GM23338 (cell line): ENCODE results near the gene SLC16A9. TPM values are rescaled to one million over a fixed set of nuclear protein-coding genes. Genes with fewer than 3 reads are reported as not detected.

Experiments used
- ATAC-seq: fragments of 200-7000 bp; cut with Tn5 transposase; 3 replicates; pipeline ENCODE4 v1.9.1; 2020
- DNase-seq: peaks from one replicate; pipeline ENCODE4 v3.0.0-alpha.2; 2015; ENCODE audit warnings: low spot score
- H2AFZ ChIP-seq: fragments of 200-600 bp; sonication (generic); 2 replicates; pipeline ENCODE4 v1.8.0; 2016; ENCODE audit warnings: antibody characterized with exemption, mild to moderate bottlenecking, moderate library complexity
- H3F3A ChIP-seq: fragments of 200-600 bp; sonication (generic); replicated peaks from 2 replicates; pipeline ENCODE4 v1.8.0; 2017; ENCODE audit warnings: antibody characterized with exemption, mixed run types, low read depth
- H3K27ac ChIP-seq: fragments of 200-600 bp; sonication (generic); 2 replicates; pipeline ENCODE4 v1.6.1; 2016; ENCODE audit warnings: low read depth
- H3K27me3 ChIP-seq: fragments of 200-600 bp; sonication (generic); 2 replicates; pipeline ENCODE4 v1.8.0; 2016; ENCODE audit warnings: mild to moderate bottlenecking, mixed run types, moderate library complexity; ENCODE audit not compliant: insufficient read depth
- H3K36me3 ChIP-seq: fragments of 200-600 bp; sonication (generic); 2 replicates; pipeline ENCODE4 v1.8.0; 2016; ENCODE audit warnings: mild to moderate bottlenecking; ENCODE audit not compliant: insufficient read depth
- H3K4me1 ChIP-seq: fragments of 200-600 bp; sonication (generic); 2 replicates; pipeline ENCODE4 v1.8.0; 2016; ENCODE audit warnings: mild to moderate bottlenecking, moderate library complexity; ENCODE audit not compliant: insufficient read depth
- H3K4me2 ChIP-seq: fragments of 200-600 bp; sonication (generic); 2 replicates; pipeline ENCODE4 v1.7.1; 2017; ENCODE audit warnings: mixed run types
- H3K4me3 ChIP-seq: fragments of 200-600 bp; sonication (generic); 2 replicates; pipeline ENCODE4 v1.6.1; 2016; ENCODE audit warnings: mixed run types
- H3K79me2 ChIP-seq: fragments of 200-600 bp; sonication (generic); replicated peaks from 2 replicates; pipeline ENCODE4 v1.8.0; 2017; ENCODE audit warnings: mild to moderate bottlenecking; ENCODE audit not compliant: insufficient read depth
- H3K9me2 ChIP-seq: fragments of 200-600 bp; sonication (generic); 2 replicates; pipeline ENCODE4 v1.8.0; 2017; ENCODE audit not compliant: insufficient read depth
- H4K20me1 ChIP-seq: fragments of 200-600 bp; sonication (generic); replicated peaks from 2 replicates; pipeline ENCODE4 v1.8.0; 2017; ENCODE audit warnings: mild to moderate bottlenecking; ENCODE audit not compliant: insufficient read depth
- H3K27ac Mint-ChIP-seq: 2 replicates; pipeline ENCODE4 v1.8.0; 2020; ENCODE audit warnings: inconsistent platforms, mild to moderate bottlenecking, moderate library complexity, mixed read lengths
- H3K27me3 Mint-ChIP-seq: 3 replicates; pipeline ENCODE4 v1.8.0; 2022; ENCODE audit warnings: low read depth, mild to moderate bottlenecking, moderate library complexity, mixed read lengths, inconsistent platforms; ENCODE audit not compliant: insufficient read depth, poor library complexity
- H3K36me3 Mint-ChIP-seq: 3 replicates; pipeline ENCODE4 v1.8.0; 2021; ENCODE audit warnings: low read depth, mild to moderate bottlenecking, inconsistent platforms, moderate library complexity, mixed read lengths
- H3K4me1 Mint-ChIP-seq: 3 replicates; pipeline ENCODE4 v1.8.0; 2020; ENCODE audit warnings: mild to moderate bottlenecking, inconsistent platforms, mixed read lengths
- H3K4me3 Mint-ChIP-seq: 3 replicates; pipeline ENCODE4 v1.8.0; 2021; ENCODE audit warnings: moderate library complexity, mild to moderate bottlenecking, inconsistent platforms, mixed read lengths
- H3K9me3 Mint-ChIP-seq: 3 replicates; pipeline ENCODE4 v1.8.0; 2020; ENCODE audit warnings: moderate library complexity, mild to moderate bottlenecking, inconsistent platforms, mixed read lengths
- CREB1 ChIP-seq: fragments of 250-450 bp; sonication (Bioruptor Pico); IDR thresholded peaks from 2 replicates; pipeline ENCODE4 v1.5.0; 2020; ENCODE audit warnings: low read depth, mild to moderate bottlenecking, moderate library complexity
- CTCF ChIP-seq, 2 experiments: fragments of 200-600 bp in 1 of 2; sonication (generic) in 1 of 2; conservative IDR thresholded peaks; 2 replicates each; pipeline versions ENCODE4 v1.5.1 to v1.6.1; 2016 to 2017; ENCODE audit warnings: antibody characterized with exemption in 2 of 2, low read depth in 2 of 2, mild to moderate bottlenecking in 2 of 2, moderate library complexity in 1 of 2
- ETS1 ChIP-seq: IDR thresholded peaks from 2 replicates; pipeline ENCODE4 v1.6.1; 2016; ENCODE audit warnings: antibody characterized with exemption
- EZH2 ChIP-seq: fragments of 200-600 bp; sonication (generic); IDR thresholded peaks from one replicate; pipeline ENCODE4 v1.8.0; 2017; ENCODE audit warnings: antibody characterized with exemption, mild to moderate bottlenecking, low read depth; ENCODE audit not compliant: unreplicated experiment
- EZH2phosphoT487 ChIP-seq: fragments of 200-600 bp; sonication (generic); IDR thresholded peaks from one replicate; pipeline ENCODE4 v1.8.1; 2018; ENCODE audit warnings: antibody characterized with exemption; ENCODE audit not compliant: unreplicated experiment
- JUNB ChIP-seq: IDR thresholded peaks from one replicate; pipeline ENCODE4 v1.6.1; 2016; ENCODE audit warnings: antibody characterized with exemption; ENCODE audit not compliant: unreplicated experiment
- NANOG ChIP-seq: IDR thresholded peaks from 2 replicates; pipeline ENCODE4 v1.6.1; 2016; ENCODE audit warnings: antibody characterized with exemption, borderline replicate concordance
- POLR2AphosphoS5 ChIP-seq: IDR thresholded peaks from 2 replicates; pipeline ENCODE4 v1.6.1; 2016; ENCODE audit warnings: antibody characterized with exemption, low read depth
- REST ChIP-seq: IDR thresholded peaks from one replicate; pipeline ENCODE4 v1.6.1; 2018; ENCODE audit warnings: antibody characterized with exemption; ENCODE audit not compliant: unreplicated experiment
- STAT1 ChIP-seq: IDR thresholded peaks from one replicate; pipeline ENCODE4 v1.6.1; 2016; ENCODE audit warnings: antibody characterized with exemption; ENCODE audit not compliant: unreplicated experiment
- ZNF114 ChIP-seq: fragments of 250-450 bp; sonication (Bioruptor Pico); IDR thresholded peaks from 2 replicates; pipeline ENCODE4 v1.5.0; 2020; ENCODE audit warnings: mild to moderate bottlenecking, moderate library complexity
- ZNF331 ChIP-seq: fragments of 250-450 bp; sonication (Bioruptor Pico); IDR thresholded peaks from 2 replicates; pipeline ENCODE4 v1.5.0; 2020; ENCODE audit warnings: low read depth, mild to moderate bottlenecking, moderate library complexity
- ZNF462 ChIP-seq: fragments of 250-450 bp; sonication (Bioruptor Pico); IDR thresholded peaks from 2 replicates; pipeline ENCODE4 v1.5.0; 2020; ENCODE audit warnings: mild to moderate bottlenecking, moderate library complexity
- polyA plus RNA-seq: library from polyadenylated mRNA; unstranded; fragments of >200 nt; fragmentation: Nextera tagmentation; extraction: Ambion mirVana; gene quantifications from 2 replicates; pipeline ENCODE4 v1.2.1, GENCODE V29; 2016
- total RNA-seq: library from RNA; depleted of rRNA; stranded (reverse); fragments of >200 nt; shearing (Covaris generic); gene quantifications from 2 replicates; pipeline ENCODE4 v1.2.3, GENCODE V29; 2014

Gene SLC16A9
- total and polyA plus RNA-seq, 2 experiments from 2014 or later, result 6.5 to 11.4 TPM

GRCh38 chr10:59702347-59702746 is 7.3 kb downstream of the SLC16A9 start:
- Histone ChIP-seq H3K27me3 (peaks cover under 1% of the 10 kb centered on the region; the same call in 1 of the 2 replicates), H4K20me1 (no peaks in the 10 kb centered on the region; the same call in 1 of the 2 replicates), H3K79me2 (peaks cover 5% of the 10 kb centered on the region; the same call in 1 of the 2 replicates), H3F3A (no peaks in the 10 kb centered on the region), H3K36me3 (no peaks in the 10 kb centered on the region), H3K27ac (no peak overlapping the region), H3K4me3 (no peak overlapping the region), H2AFZ (no peak overlapping the region), H3K9me2 (no peaks in the 10 kb centered on the region), H3K4me1 (peaks cover 7% of the 10 kb centered on the region; the same call in 1 of the 2 replicates), H3K4me2 (no peak overlapping the region)
- Mint-ChIP-seq H3K9me3 (0 out of 3 replicates have a peak, but pooled peaks cover 2% of the 10 kb centered on the region), H3K27me3 (peaks cover 3% of the 10 kb centered on the region), H3K4me1 (peaks cover 30% of the 10 kb centered on the region), H3K4me3 (no peak overlapping the region), H3K27ac (no peak overlapping the region; the same call in 1 of the 2 replicates), H3K36me3 (peaks cover 38% of the 10 kb centered on the region)
- DNase-seq, result no peak
- no peak for ATAC-seq
- TF ChIP-seq EZH2phosphoT487 (no peak), REST (no peak), STAT1 (no peak), ZNF462 (CRISPR knock-in tag) (no peak), POLR2AphosphoS5 (no peak), ZNF331 (CRISPR knock-in tag) (no peak), CTCF (conservative IDR thresholded peaks at IDR 0.05; ENCODE audit: low read depth in 2 of 2) (no peak), ETS1 (no peak), NANOG (no peak), CREB1 (CRISPR knock-in tag) (no peak), ZNF114 (no peak), EZH2 (no peak), JUNB (no peak)
